ENCODE results near the gene NOS1. TPM values are rescaled to one million over a fixed set of nuclear protein-coding genes. Genes with fewer than 3 reads are reported as not detected.

NOS1 gene
- total RNA-seq, 1 donor from 2014 or later, result 0.05 TPM

DNA sequence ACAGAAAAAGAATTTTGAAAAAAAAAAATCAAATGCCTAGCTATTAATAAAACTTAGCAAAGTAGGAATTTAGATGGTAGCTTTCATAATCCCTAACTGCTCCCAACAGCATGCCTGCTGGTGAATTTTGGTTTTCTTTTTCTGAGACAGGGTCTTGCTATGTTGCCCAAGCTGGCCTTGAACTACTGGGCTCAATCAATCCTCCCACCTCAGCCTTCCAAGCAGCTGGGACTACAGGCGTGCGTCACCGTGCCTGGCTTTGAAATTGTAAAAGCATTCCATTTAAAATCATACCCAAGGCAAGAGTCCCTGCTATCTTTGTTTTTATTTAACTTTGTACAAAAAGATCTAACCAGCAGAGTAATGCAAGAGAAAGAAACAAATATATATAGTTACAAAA lies 191.9 kb downstream of the NOS1 start:
- no peak for DNase-seq (ENCODE audit: extremely low spot score, unreplicated experiment)
- no peak overlapping the region for H3K27ac Mint-ChIP-seq (ENCODE audit: unreplicated experiment)
- no peaks in the 10 kb centered on the region for H3K27me3 Mint-ChIP-seq (ENCODE audit: unreplicated experiment)
- H3K4me1 Mint-ChIP-seq (ENCODE audit: unreplicated experiment), result no peaks in the 10 kb centered on the region
- TF ChIP-seq, protein P1, sequence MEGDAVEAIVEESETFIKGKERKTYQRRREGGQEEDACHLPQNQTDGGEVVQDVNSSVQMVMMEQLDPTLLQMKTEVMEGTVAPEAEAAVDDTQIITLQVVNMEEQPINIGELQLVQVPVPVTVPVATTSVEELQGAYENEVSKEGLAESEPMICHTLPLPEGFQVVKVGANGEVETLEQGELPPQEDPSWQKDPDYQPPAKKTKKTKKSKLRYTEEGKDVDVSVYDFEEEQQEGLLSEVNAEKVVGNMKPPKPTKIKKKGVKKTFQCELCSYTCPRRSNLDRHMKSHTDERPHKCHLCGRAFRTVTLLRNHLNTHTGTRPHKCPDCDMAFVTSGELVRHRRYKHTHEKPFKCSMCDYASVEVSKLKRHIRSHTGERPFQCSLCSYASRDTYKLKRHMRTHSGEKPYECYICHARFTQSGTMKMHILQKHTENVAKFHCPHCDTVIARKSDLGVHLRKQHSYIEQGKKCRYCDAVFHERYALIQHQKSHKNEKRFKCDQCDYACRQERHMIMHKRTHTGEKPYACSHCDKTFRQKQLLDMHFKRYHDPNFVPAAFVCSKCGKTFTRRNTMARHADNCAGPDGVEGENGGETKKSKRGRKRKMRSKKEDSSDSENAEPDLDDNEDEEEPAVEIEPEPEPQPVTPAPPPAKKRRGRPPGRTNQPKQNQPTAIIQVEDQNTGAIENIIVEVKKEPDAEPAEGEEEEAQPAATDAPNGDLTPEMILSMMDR (IDR thresholded peaks at IDR 0.05), result no peak
- no peak overlapping the region for H3K4me3 Mint-ChIP-seq (ENCODE audit: unreplicated experiment)
- no peaks in the 10 kb centered on the region for H3K9me3 Mint-ChIP-seq (ENCODE audit: unreplicated experiment)
- H3K36me3 Mint-ChIP-seq (ENCODE audit: unreplicated experiment), result peaks cover 65% of the 10 kb centered on the region

DNA sequence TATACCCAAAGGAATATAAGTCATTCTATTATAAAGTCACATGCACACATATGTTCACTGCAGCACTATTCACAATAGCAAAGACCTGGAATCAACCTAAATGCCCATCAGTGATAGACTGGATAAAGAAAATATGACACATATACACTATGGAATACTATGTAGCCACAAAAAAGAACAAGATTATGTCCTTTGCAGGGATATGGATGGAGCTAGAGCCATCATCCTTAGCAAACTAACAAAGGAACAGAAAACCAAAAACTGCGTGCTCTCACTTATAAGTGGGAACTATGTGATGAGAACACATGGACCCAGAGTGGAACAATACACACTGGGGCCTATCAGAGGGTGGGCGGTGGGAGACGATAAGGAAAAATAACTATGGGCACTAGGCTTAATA lies 192.4 kb downstream of the NOS1 start:
- peaks cover 62% of the 10 kb centered on the region for H3K36me3 Mint-ChIP-seq (ENCODE audit: unreplicated experiment)
- H3K4me1 Mint-ChIP-seq (ENCODE audit: unreplicated experiment), result no peaks in the 10 kb centered on the region

DNA sequence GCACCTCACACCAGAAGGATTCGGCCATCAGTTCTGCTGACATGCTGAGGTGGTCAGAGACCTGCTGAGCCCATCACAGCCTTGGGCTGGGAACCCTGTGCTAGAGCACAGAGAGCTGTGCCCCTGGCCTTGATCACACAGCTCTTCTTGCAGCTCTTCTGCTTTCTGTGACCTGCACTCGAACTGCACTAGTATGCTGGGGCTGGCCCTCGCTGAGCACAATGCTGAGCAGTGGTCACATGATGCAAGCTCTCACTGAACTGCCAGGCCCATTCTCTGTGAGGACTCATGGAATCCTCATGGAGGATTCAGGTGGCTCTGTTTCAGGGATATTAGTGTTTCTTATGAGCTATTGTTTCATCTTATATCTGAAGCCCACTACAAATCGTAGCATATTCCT lies 193.7 kb downstream of the NOS1 start:
- Mint-ChIP-seq H3K9me3 (ENCODE audit: unreplicated experiment) (no peaks in the 10 kb centered on the region), H3K4me3 (ENCODE audit: unreplicated experiment) (no peak overlapping the region), H3K36me3 (ENCODE audit: unreplicated experiment) (peaks cover 64% of the 10 kb centered on the region), H3K27me3 (ENCODE audit: unreplicated experiment) (no peaks in the 10 kb centered on the region), H3K27ac (ENCODE audit: unreplicated experiment) (no peak overlapping the region), H3K4me1 (ENCODE audit: unreplicated experiment) (no peaks in the 10 kb centered on the region)
- TF ChIP-seq, protein P1 (IDR thresholded peaks at IDR 0.05), result no peak
- DNase-seq (ENCODE audit: extremely low spot score, unreplicated experiment), result no peak

More for the DNA sequence above, 192.4 kb downstream of the NOS1 start:
- no peak for DNase-seq (ENCODE audit: extremely low spot score, unreplicated experiment)
- Mint-ChIP-seq H3K9me3 (ENCODE audit: unreplicated experiment) (no peaks in the 10 kb centered on the region), H3K27me3 (ENCODE audit: unreplicated experiment) (no peaks in the 10 kb centered on the region), H3K4me3 (ENCODE audit: unreplicated experiment) (no peak overlapping the region), H3K27ac (ENCODE audit: unreplicated experiment) (no peak overlapping the region)
- TF ChIP-seq, protein P1 (IDR thresholded peaks at IDR 0.05), result no peak

DNA sequence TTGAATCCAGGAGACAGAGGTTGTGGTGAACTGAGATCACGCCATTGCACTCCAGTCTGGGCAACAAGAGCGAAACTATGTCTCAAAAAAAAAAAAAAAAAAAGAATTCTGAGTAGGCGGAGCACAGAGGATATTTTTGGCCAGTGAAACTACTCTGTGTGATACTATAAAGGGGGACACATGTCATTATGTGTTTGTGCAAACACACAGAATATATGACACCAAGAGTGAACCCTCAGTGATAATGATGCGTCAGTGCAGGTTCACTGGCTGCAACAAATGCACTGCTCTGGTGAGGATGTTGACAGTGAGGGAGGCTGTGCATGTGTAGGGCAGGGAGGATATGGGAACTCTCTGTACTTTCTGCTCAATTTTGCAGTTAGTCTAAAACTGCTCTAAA lies 195.3 kb downstream of the NOS1 start:
- TF ChIP-seq, protein P1 (IDR thresholded peaks at IDR 0.05), result no peak
- Mint-ChIP-seq H3K4me3 (ENCODE audit: unreplicated experiment) (no peak overlapping the region), H3K27ac (ENCODE audit: unreplicated experiment) (no peak overlapping the region), H3K4me1 (ENCODE audit: unreplicated experiment) (no peaks in the 10 kb centered on the region), H3K9me3 (ENCODE audit: unreplicated experiment) (no peaks in the 10 kb centered on the region), H3K36me3 (ENCODE audit: unreplicated experiment) (peaks cover 60% of the 10 kb centered on the region), H3K27me3 (ENCODE audit: unreplicated experiment) (no peaks in the 10 kb centered on the region)
- no peak for DNase-seq (ENCODE audit: extremely low spot score, unreplicated experiment)

DNA sequence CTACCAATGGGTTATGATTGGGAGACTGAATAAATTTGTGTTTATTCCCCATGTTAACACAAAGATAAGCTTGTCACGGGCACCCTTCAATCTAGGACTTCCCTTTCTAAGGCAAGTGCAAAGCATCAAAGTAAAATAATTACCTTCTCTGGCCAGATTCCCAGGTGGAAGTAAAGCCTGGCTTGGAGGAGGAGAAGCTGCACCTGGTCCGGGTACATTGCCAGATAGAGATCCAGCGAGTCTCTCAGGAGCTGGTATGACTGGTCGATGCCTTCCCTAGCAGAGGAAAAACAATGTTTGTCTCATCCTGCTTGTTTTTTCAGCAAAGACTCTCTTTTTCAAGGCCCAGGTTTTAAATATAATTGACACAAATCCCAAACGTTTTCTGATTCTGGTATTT lies 196.1 kb downstream of the NOS1 start:
- Mint-ChIP-seq H3K36me3 (ENCODE audit: unreplicated experiment) (peaks cover 62% of the 10 kb centered on the region), H3K4me3 (ENCODE audit: unreplicated experiment) (no peak overlapping the region), H3K4me1 (ENCODE audit: unreplicated experiment) (no peaks in the 10 kb centered on the region), H3K27ac (ENCODE audit: unreplicated experiment) (no peak overlapping the region), H3K27me3 (ENCODE audit: unreplicated experiment) (no peaks in the 10 kb centered on the region), H3K9me3 (ENCODE audit: unreplicated experiment) (no peaks in the 10 kb centered on the region)
- DNase-seq (ENCODE audit: extremely low spot score, unreplicated experiment), result no peak
- TF ChIP-seq, protein P1 (IDR thresholded peaks at IDR 0.05), result no peak

Measured in osteocyte (in vitro differentiated cells).